ENCODE measurements around the gene FAF1. TPM values are rescaled to one million over a fixed set of nuclear protein-coding genes. Genes with fewer than 3 reads are reported as not detected.
A peak's percentile ranks its signal among the peaks of the same experiment; 100 is the strongest.

Gene FAF1
- polyA plus RNA-seq, 1 of the 3 experiments (the other 2 are of a cell fraction) = 8.7 TPM

GRCh38 chr1:50985094-50985493 lies 25.0 kb upstream of the FAF1 start (continued):
- TF ChIP-seq ELF1 (IDR thresholded peaks at IDR 0.05) = no peak
- no peak for TF ChIP-seq NFIC (IDR thresholded peaks at IDR 0.05; ENCODE audit: borderline replicate concordance)
- TF ChIP-seq MEF2A (IDR thresholded peaks at IDR 0.05; ENCODE audit: borderline replicate concordance, low read depth) = no peak
- TF ChIP-seq GATA2 (CRISPR knock-in tag; IDR thresholded peaks at IDR 0.05) = no peak

DNA sequence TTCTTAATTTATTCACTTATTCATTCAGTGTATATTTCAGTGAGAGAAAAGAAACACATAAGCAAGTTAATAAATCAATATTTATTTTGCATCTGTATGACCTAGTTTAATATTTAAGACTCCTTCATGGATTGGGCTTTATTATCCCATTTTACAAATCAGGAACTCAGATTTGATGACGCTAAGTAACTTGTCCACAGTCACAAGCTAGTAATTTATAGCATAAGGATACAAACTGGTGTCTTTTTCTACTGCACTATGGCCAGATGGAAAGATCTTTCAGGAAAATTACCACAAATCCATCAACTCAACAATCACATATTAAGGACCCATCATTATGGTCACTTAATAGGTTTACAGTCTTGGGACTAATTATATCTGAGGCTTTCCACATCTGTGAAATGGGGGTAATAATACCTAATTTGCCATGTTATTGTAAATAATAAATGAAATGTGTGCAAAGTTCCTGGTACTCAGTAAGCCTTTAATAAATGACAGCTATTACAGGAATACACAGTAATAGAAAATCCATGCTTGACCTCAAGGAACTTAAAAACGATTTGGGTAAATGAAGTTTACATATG lies 23.2 kb upstream of the FAF1 start:
- Histone ChIP-seq H3K4me3 (ENCODE audit: low read depth in 2 of 2, low read length in 1 of 2) (no peak overlapping the region), H3K9ac (no peak overlapping the region), H4K20me1 (ENCODE audit: insufficient read depth) (no peaks in the 10 kb centered on the region), H2AFZ (ENCODE audit: low read depth) (0 out of 2 replicates have a peak overlapping the region, but pooled peaks have one; percentile 80), H3K27me3 (ENCODE audit: insufficient read depth) (no peaks in the 10 kb centered on the region), H3K4me1 (ENCODE audit: control insufficient read depth in 1 of 2, insufficient read depth in 2 of 2, low read depth in 1 of 2, low read length in 1 of 2) (peaks cover 5 to 16% of the 10 kb centered on the region in 2 experiments; a peak in 3 of 4 replicates), H3K9me2 (no peaks in the 10 kb centered on the region), H3K9me3 (no peaks in the 10 kb centered on the region), H3K79me2 (ENCODE audit: insufficient read depth) (peaks cover 66% of the 10 kb centered on the region), H3K27ac (ENCODE audit: low read depth in 2 of 2, low read length in 1 of 2) (no peak overlapping the region), H3F3A (replicated peaks; ENCODE audit: insufficient read depth) (peaks cover 13% of the 10 kb centered on the region), H3K36me3 (replicated peaks in 1 of 2; ENCODE audit: control insufficient read depth in 1 of 2, insufficient read depth in 2 of 2, low read length in 1 of 2) (no peaks in the 10 kb centered on the region), H3K4me2 (no peak overlapping the region)
- TF ChIP-seq YY1 (IDR thresholded peaks at IDR 0.05; ENCODE audit: low read depth) (no peak), FOXJ3 (CRISPR knock-in tag; IDR thresholded peaks at IDR 0.05) (no peak), IRF3 (IDR thresholded peaks at IDR 0.05; ENCODE audit: low read depth, low read length) (no peak), RAD21 (IDR thresholded peaks at IDR 0.05; ENCODE audit: low read length) (no peak), NFIC (IDR thresholded peaks at IDR 0.05; ENCODE audit: borderline replicate concordance) (no peak), MEF2A (IDR thresholded peaks at IDR 0.05; ENCODE audit: borderline replicate concordance, low read depth) (no peak), SIN3A (IDR thresholded peaks at IDR 0.05; ENCODE audit: borderline replicate concordance, low read depth, low read length) (no peak), RCOR1 (IDR thresholded peaks at IDR 0.05; ENCODE audit: low read length) (no peak), GABPA (IDR thresholded peaks at IDR 0.05; ENCODE audit: low read depth) (no peak), ELF1 (IDR thresholded peaks at IDR 0.05) (no peak), FOXM1 (IDR thresholded peaks at IDR 0.05; ENCODE audit: low read depth) (no peak), TAF1 (IDR thresholded peaks at IDR 0.05; ENCODE audit: borderline replicate concordance, low read depth, low read length) (no peak), FOSL2 (IDR thresholded peaks at IDR 0.05; ENCODE audit: borderline replicate concordance, low read depth) (no peak), TCF12 (IDR thresholded peaks at IDR 0.05) (no peak), EP300 (IDR thresholded peaks at IDR 0.05; ENCODE audit: borderline replicate concordance in 1 of 2, low read depth in 1 of 2, low read length in 1 of 2) (no peak), USF2 (IDR thresholded peaks at IDR 0.05; ENCODE audit: borderline replicate concordance, low read depth, low read length) (no peak)
- TF ChIP-seq, protein P1, sequence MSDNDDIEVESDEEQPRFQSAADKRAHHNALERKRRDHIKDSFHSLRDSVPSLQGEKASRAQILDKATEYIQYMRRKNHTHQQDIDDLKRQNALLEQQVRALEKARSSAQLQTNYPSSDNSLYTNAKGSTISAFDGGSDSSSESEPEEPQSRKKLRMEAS (IDR thresholded peaks at IDR 0.05; ENCODE audit: low read depth) = no peak
- ChIA-PET POLR2A (no interaction called here), CTCF (no interaction called here)
- DNase-seq = no peak
- WGBS (ENCODE audit: low lambda C conversion rate) = 74% methylated on average over 2 of the region's 2 CpGs
